Measurements from ENCODE around the gene IFT52.

GRCh38 chr20:43550456-43550855, 40.3 kb upstream of the IFT52 start:
- no peak for TF ChIP-seq ZNF274 (IDR thresholded peaks at IDR 0.05; ENCODE audit: low read depth, low read length)
- no peak for TF ChIP-seq YY1 (IDR thresholded peaks at IDR 0.05; ENCODE audit: insufficient read depth, insufficient read length)
